HepG2 (cell line): ENCODE data around the gene VEZF1. TPM values are rescaled to one million over a fixed set of nuclear protein-coding genes. Genes with fewer than 3 reads are reported as not detected.
A peak's percentile ranks its signal among the peaks of the same experiment; 100 is the strongest.

Experiments
- ARNT ChIP-seq: fragments of 450-650 bp; IDR thresholded peaks from 2 replicates; pipeline ENCODE4 v1.6.1; 2017
- CBX1 ChIP-seq: IDR thresholded peaks from one replicate; pipeline ENCODE4 v1.6.1; 2016; ENCODE audit warnings: antibody characterized with exemption, low read depth
- CBX5 ChIP-seq: sonication (generic); formaldehyde crosslinking; IDR thresholded peaks from 2 replicates; pipeline ENCODE4 v1.4.0; 2020; ENCODE audit warnings: missing genetic modification reagents, borderline replicate concordance
- FOXK1 ChIP-seq: sonication (generic); formaldehyde crosslinking; IDR thresholded peaks from 2 replicates; pipeline ENCODE4 v1.4.0; 2020; ENCODE audit warnings: low read depth, missing genetic modification reagents, borderline replicate concordance
- GATA4 ChIP-seq: sonication (generic); IDR thresholded peaks from 2 replicates; pipeline ENCODE4 v1.6.1; 2016; ENCODE audit warnings: antibody characterized with exemption, low read depth, borderline replicate concordance
- GATAD1 ChIP-seq: IDR thresholded peaks from 2 replicates; pipeline ENCODE4 v1.6.1; 2016; ENCODE audit warnings: missing genetic modification reagents, missing compliant biosample characterization
- HDAC1 ChIP-seq: sonication (generic); formaldehyde crosslinking; IDR thresholded peaks from 2 replicates; pipeline ENCODE4 v1.5.1; 2020; ENCODE audit warnings: mild to moderate bottlenecking, missing genetic modification reagents
- KDM2A ChIP-seq: sonication (generic); formaldehyde crosslinking; IDR thresholded peaks from 2 replicates; pipeline ENCODE4 v1.4.0; 2020; ENCODE audit warnings: low read depth, missing genetic modification reagents, borderline replicate concordance
- MYC ChIP-seq: sonication (generic); formaldehyde crosslinking; IDR thresholded peaks from 2 replicates; pipeline ENCODE4 v1.9.0; 2021; ENCODE audit warnings: missing genetic modification reagents, borderline replicate concordance
- NKX3-1 ChIP-seq: sonication (generic); formaldehyde crosslinking; IDR thresholded peaks from 2 replicates; pipeline ENCODE4 v1.5.0; 2020; ENCODE audit warnings: missing genetic modification reagents
- NR2F1 ChIP-seq, 2 experiments: fragments of 450-650 bp in 1 of 2; formaldehyde crosslinking in 1 of 2; IDR thresholded peaks; 2 replicates each; pipeline versions ENCODE4 v1.5.0 to v1.6.1; 2016 to 2020; ENCODE audit warnings: mild to moderate bottlenecking in 1 of 2, missing compliant biosample characterization in 1 of 2, missing genetic modification reagents in 1 of 2, moderate library complexity in 1 of 2
- TBL1XR1 ChIP-seq: fragments of 150-350 bp; IDR thresholded peaks from 2 replicates; pipeline ENCODE4 v1.6.1; 2014; ENCODE audit warnings: borderline replicate concordance, low read length; ENCODE audit not compliant: partially characterized antibody
- WIZ ChIP-seq: sonication (generic); formaldehyde crosslinking; IDR thresholded peaks from 2 replicates; pipeline ENCODE4 v1.5.1; 2020; ENCODE audit warnings: mild to moderate bottlenecking, missing genetic modification reagents
- ZBTB42 ChIP-seq: sonication (generic); formaldehyde crosslinking; IDR thresholded peaks from 2 replicates; pipeline ENCODE4 v1.5.0; 2020; ENCODE audit warnings: mild to moderate bottlenecking, missing genetic modification reagents
- ZGPAT ChIP-seq: IDR thresholded peaks from 2 replicates; pipeline ENCODE4 v1.6.1; 2016; ENCODE audit warnings: mild to moderate bottlenecking
- ZMAT3 ChIP-seq: sonication (generic); formaldehyde crosslinking; conservative IDR thresholded peaks from 2 replicates; pipeline ENCODE4 v1.7.0; 2021; ENCODE audit warnings: missing genetic modification reagents
- ZMYM2 ChIP-seq: sonication (generic); formaldehyde crosslinking; IDR thresholded peaks from 2 replicates; pipeline ENCODE4 v1.8.0; 2022; ENCODE audit warnings: mild to moderate bottlenecking, missing genetic modification reagents
- ZMYM3 ChIP-seq: sonication (generic); formaldehyde crosslinking; IDR thresholded peaks from 2 replicates; pipeline ENCODE4 v1.5.1; 2020; ENCODE audit warnings: mild to moderate bottlenecking, missing genetic modification reagents
- ZNF136 ChIP-seq: sonication (generic); formaldehyde crosslinking; IDR thresholded peaks from 2 replicates; pipeline ENCODE4 v1.8.1; 2022; ENCODE audit warnings: low read depth, mild to moderate bottlenecking, moderate library complexity, missing genetic modification reagents
- ZNF317 ChIP-seq: sonication (generic); formaldehyde crosslinking; IDR thresholded peaks from 2 replicates; pipeline ENCODE4 v1.5.0; 2020; ENCODE audit warnings: mild to moderate bottlenecking, missing genetic modification reagents
- ZNF333 ChIP-seq: sonication (generic); formaldehyde crosslinking; IDR thresholded peaks from 2 replicates; pipeline ENCODE4 v1.4.0; 2020; ENCODE audit warnings: mild to moderate bottlenecking, missing genetic modification reagents, borderline replicate concordance
- ZNF510 ChIP-seq: sonication (generic); formaldehyde crosslinking; IDR thresholded peaks from 2 replicates; pipeline ENCODE4 v1.4.0; 2020; ENCODE audit warnings: low read depth, mild to moderate bottlenecking, missing genetic modification reagents
- ZNF513 ChIP-seq: sonication (generic); formaldehyde crosslinking; conservative IDR thresholded peaks from 2 replicates; pipeline ENCODE4 v1.5.0; 2020; ENCODE audit warnings: missing genetic modification reagents
- ZNF773 ChIP-seq: sonication (generic); formaldehyde crosslinking; IDR thresholded peaks from 2 replicates; pipeline ENCODE4 v1.4.0; 2020; ENCODE audit warnings: missing genetic modification reagents, borderline replicate concordance
- ZNF800 ChIP-seq: sonication (generic); formaldehyde crosslinking; IDR thresholded peaks from 2 replicates; pipeline ENCODE4 v1.4.0; 2020; ENCODE audit warnings: missing genetic modification reagents
- ZSCAN31 ChIP-seq: sonication (generic); formaldehyde crosslinking; IDR thresholded peaks from 2 replicates; pipeline ENCODE4 v1.5.0; 2020; ENCODE audit warnings: low read depth, mild to moderate bottlenecking, missing genetic modification reagents
- polyA plus RNA-seq, 8 experiments: library from polyadenylated mRNA; depleted of rRNA in 3 of 8; stranded (reverse) in 7 of 8; unstranded in 1 of 8; fragments of >200 nt; fragmentation: Illumina TruSeq in 4 of 8; extraction: Trizol in 4 of 8; gene quantifications; 2 replicates each; pipeline versions ENCODE4 v1.2.1 to v1.2.3, GENCODE V29; 2011 to 2016; ENCODE audit warnings: low read depth in 4 of 8, missing spikeins in 1 of 8, mixed read lengths in 1 of 8; ENCODE audit not compliant: insufficient read depth in 1 of 8
- total RNA-seq, 5 experiments: library from RNA; depleted of rRNA; stranded (reverse); fragments of >200 nt; fragmentation: Illumina TruSeq; extraction: Trizol; gene quantifications; 2 replicates each; pipeline ENCODE4 v1.2.3, GENCODE V29; 2016; ENCODE audit warnings: low read depth in 1 of 5

Gene VEZF1
- total and polyA plus RNA-seq, 2 of the 13 experiments (the other 11 are each of a cell fraction or from before 2014, with no cell fraction given), result 45.9 to 49.7 TPM

- TF ChIP-seq ZGPAT (CRISPR knock-in tag) (no peak), NKX3-1 (CRISPR knock-in tag) (no peak; the same call in 1 of the 2 replicates), ZSCAN31 (CRISPR knock-in tag) (0 out of 2 replicates have a peak, but pooled peaks have one; percentile 34), NR2F1 (CRISPR knock-in tag; IDR thresholded peaks at IDR 0.05) (peak in 1 of 2 experiments; percentile 52; a peak in 1 of 4 replicates), ZNF513 (no peak), ZNF333 (CRISPR knock-in tag) (peak; percentile 52; the same call in 1 of the 2 replicates), ZMYM3 (CRISPR knock-in tag) (no peak), FOXK1 (CRISPR knock-in tag) (no peak), ZNF510 (CRISPR knock-in tag) (no peak; the same call in 1 of the 2 replicates), ZNF800 (CRISPR knock-in tag) (no peak), GATA4 (no peak), MYC (CRISPR knock-in tag) (no peak; the same call in 1 of the 2 replicates), GATAD1 (peak; percentile 59; the same call in 1 of the 2 replicates), CBX5 (CRISPR knock-in tag) (no peak), HDAC1 (CRISPR knock-in tag) (peak; percentile 61; the same call in 1 of the 2 replicates), WIZ (0 out of 2 replicates have a peak, but pooled peaks have one; percentile 36), ZMAT3 (CRISPR knock-in tag) (peak; percentile 89), CBX1 (no peak), TBL1XR1 (peak; percentile 10), ZBTB42 (CRISPR knock-in tag) (no peak), ZMYM2 (no peak), ZNF317 (CRISPR knock-in tag) (no peak; the same call in 1 of the 2 replicates), ZNF773 (CRISPR knock-in tag) (peak; percentile 78; the same call in 1 of the 2 replicates), KDM2A (CRISPR knock-in tag) (peak; percentile 100), ZNF136 (CRISPR knock-in tag) (no peak), ARNT (no peak)
Measured at GRCh38 chr17:57988301-57989250, 522 bp upstream of the VEZF1 start (continued).
